Measurements from ENCODE around the gene RNF186.

Gene RNF186

GRCh38 chr1:19772053-19772452 is 43.0 kb downstream of the RNF186 start:
- Histone ChIP-seq H3K4me3 (ENCODE audit: low read length) (no peak overlapping the region), H3K9me3 (replicated peaks; ENCODE audit: insufficient read depth, low read length) (no peaks in the 10 kb centered on the region), H3F3A (ENCODE audit: insufficient read depth, low read length) (no peaks in the 10 kb centered on the region), H2AFZ (ENCODE audit: low read length) (no peak overlapping the region), H3K4me2 (ENCODE audit: low read depth, low read length) (no peak overlapping the region), H3K36me3 (replicated peaks; ENCODE audit: insufficient read depth, low read length) (no peaks in the 10 kb centered on the region), H4K20me1 (ENCODE audit: insufficient read depth, low read length) (no peaks in the 10 kb centered on the region), H3K4me1 (ENCODE audit: low read length) (no peaks in the 10 kb centered on the region), H3K9me2 (replicated peaks; ENCODE audit: insufficient read depth, low read length) (no peaks in the 10 kb centered on the region), H3K27ac (ENCODE audit: low read length) (no peak overlapping the region), H3K27me3 (replicated peaks; ENCODE audit: insufficient read depth, low read length) (no peaks in the 10 kb centered on the region), H3K79me2 (ENCODE audit: low read length) (no peaks in the 10 kb centered on the region), H3K9ac (ENCODE audit: low read length) (no peak overlapping the region)
- TF ChIP-seq EZH2phosphoT487 (IDR thresholded peaks at IDR 0.05; ENCODE audit: low read length) (no peak), EZH2 (optimal IDR thresholded peaks at IDR 0.05; ENCODE audit: low read depth, low read length) (no peak), CTCF (IDR thresholded peaks at IDR 0.05; ENCODE audit: low read length) (no peak)
- DNase-seq: no peak

- no peaks in the 10 kb centered on the region for H3K9me2 ChIP-seq (replicated peaks; ENCODE audit: insufficient read depth, low read length)
- no peaks in the 10 kb centered on the region for H3K4me1 ChIP-seq (ENCODE audit: low read length)
- TF ChIP-seq EZH2phosphoT487 (IDR thresholded peaks at IDR 0.05; ENCODE audit: low read length) (no peak), EZH2 (optimal IDR thresholded peaks at IDR 0.05; ENCODE audit: low read depth, low read length) (no peak), CTCF (IDR thresholded peaks at IDR 0.05; ENCODE audit: low read length) (no peak)
- no peaks in the 10 kb centered on the region for H3F3A ChIP-seq (ENCODE audit: insufficient read depth, low read length)
- no peaks in the 10 kb centered on the region for H3K79me2 ChIP-seq (ENCODE audit: low read length)
- no peak overlapping the region for H3K27ac ChIP-seq (ENCODE audit: low read length)
- H3K9me3 ChIP-seq (replicated peaks; ENCODE audit: insufficient read depth, low read length): no peaks in the 10 kb centered on the region
- no peak overlapping the region for H3K4me2 ChIP-seq (ENCODE audit: low read depth, low read length)
- no peaks in the 10 kb centered on the region for H4K20me1 ChIP-seq (ENCODE audit: insufficient read depth, low read length)
- no peak for DNase-seq
- no peak overlapping the region for H2AFZ ChIP-seq (ENCODE audit: low read length)
- no peak overlapping the region for H3K9ac ChIP-seq (ENCODE audit: low read length)
- H3K36me3 ChIP-seq (replicated peaks; ENCODE audit: insufficient read depth, low read length): no peaks in the 10 kb centered on the region
- H3K4me3 ChIP-seq (ENCODE audit: low read length): no peak overlapping the region
- no peaks in the 10 kb centered on the region for H3K27me3 ChIP-seq (replicated peaks; ENCODE audit: insufficient read depth, low read length)
These were observed 43.7 kb downstream of the RNF186 start for GRCh38 chr1:19771350-19771749.

GRCh38 chr1:19770436-19771190 is 44.5 kb downstream of the RNF186 start:
- no peak overlapping the region for H2AFZ ChIP-seq (ENCODE audit: low read length)
- no peak overlapping the region for H3K4me2 ChIP-seq (ENCODE audit: low read depth, low read length)
- no peaks in the 10 kb centered on the region for H3K79me2 ChIP-seq (ENCODE audit: low read length)
- no peak overlapping the region for H3K27ac ChIP-seq (ENCODE audit: low read length)
- H3K4me1 ChIP-seq (ENCODE audit: low read length): peaks cover 4% of the 10 kb centered on the region; the same call in 1 of the 2 replicates
- H3K9ac ChIP-seq (ENCODE audit: low read length): no peak overlapping the region
- TF ChIP-seq CTCF (IDR thresholded peaks at IDR 0.05; ENCODE audit: low read length) (no peak), EZH2phosphoT487 (IDR thresholded peaks at IDR 0.05; ENCODE audit: low read length) (no peak), EZH2 (optimal IDR thresholded peaks at IDR 0.05; ENCODE audit: low read depth, low read length) (no peak)
- H3K9me3 ChIP-seq (replicated peaks; ENCODE audit: insufficient read depth, low read length): no peaks in the 10 kb centered on the region
- no peak overlapping the region for H3K4me3 ChIP-seq (ENCODE audit: low read length)
- H3F3A ChIP-seq (ENCODE audit: insufficient read depth, low read length): no peaks in the 10 kb centered on the region
- no peaks in the 10 kb centered on the region for H4K20me1 ChIP-seq (ENCODE audit: insufficient read depth, low read length)
- H3K36me3 ChIP-seq (replicated peaks; ENCODE audit: insufficient read depth, low read length): no peaks in the 10 kb centered on the region
- no peak for DNase-seq
- no peaks in the 10 kb centered on the region for H3K27me3 ChIP-seq (replicated peaks; ENCODE audit: insufficient read depth, low read length)
- no peaks in the 10 kb centered on the region for H3K9me2 ChIP-seq (replicated peaks; ENCODE audit: insufficient read depth, low read length)
